LNCaP clone FGC (cell line): ENCODE data around the gene CTSC.
A peak's percentile ranks its signal among the peaks of the same experiment; 100 is the strongest.

ENCODE experiments used
- DNase-seq: peaks from one replicate; pipeline ENCODE4 v3.0.0-alpha.2; 2011; ENCODE audit warnings: low read depth
- H3K4me3 ChIP-seq: 2 replicates; pipeline ENCODE4 v1.5.1; 2011; ENCODE audit warnings: mild to moderate bottlenecking, low read depth, low read length, control low read depth
- TF ChIP-seq, protein P1 (sequence below): IDR thresholded peaks from 2 replicates; pipeline ENCODE4 v1.5.1; 2012; ENCODE audit warnings: mild to moderate bottlenecking; ENCODE audit not compliant: control insufficient read depth, insufficient read depth; ENCODE audit errors: extremely low read depth

The CTSC gene

DNA sequence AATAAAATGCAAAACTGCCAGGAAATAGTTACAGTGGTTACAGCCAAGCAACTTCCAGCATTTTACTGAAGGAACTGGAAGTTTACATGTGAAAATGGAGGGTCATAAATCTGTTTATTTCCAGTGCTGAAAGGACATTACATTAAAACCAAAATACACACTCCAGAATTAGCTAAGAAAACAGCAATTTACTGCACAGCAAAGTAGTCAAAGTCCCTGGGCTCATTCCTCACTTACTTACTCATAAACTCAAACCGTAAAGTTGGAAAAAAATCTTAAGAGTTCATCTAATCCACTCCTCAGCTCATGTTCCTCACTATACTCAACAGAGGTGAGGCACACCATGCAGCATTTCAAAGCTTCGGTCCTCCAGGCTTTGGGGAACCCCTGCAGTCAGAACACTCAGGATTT, 17.4 kb downstream of the CTSC start:
- DNase-seq: no peak
- no peak overlapping the region for H3K4me3 ChIP-seq

DNA sequence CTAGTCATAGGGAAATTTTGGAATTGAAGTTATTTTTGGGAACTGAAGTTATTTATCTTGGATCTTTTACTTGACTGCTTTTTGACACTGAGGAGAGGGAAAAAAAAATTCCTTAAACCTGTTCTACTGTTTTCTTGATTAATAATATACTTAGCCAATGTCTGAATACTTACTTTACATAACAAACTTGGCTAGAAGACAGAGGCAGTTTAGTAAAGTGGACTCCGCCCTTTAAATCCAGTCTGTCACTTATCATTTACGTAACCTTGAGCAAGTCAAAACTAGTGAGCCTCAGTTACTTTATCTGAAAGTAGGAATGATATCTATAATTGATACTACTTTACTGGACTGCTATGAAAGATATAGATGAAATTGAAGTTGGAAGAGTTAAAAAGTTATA, 19.5 kb downstream of the CTSC start:
- DNase-seq: no peak
- TF ChIP-seq, protein P1, sequence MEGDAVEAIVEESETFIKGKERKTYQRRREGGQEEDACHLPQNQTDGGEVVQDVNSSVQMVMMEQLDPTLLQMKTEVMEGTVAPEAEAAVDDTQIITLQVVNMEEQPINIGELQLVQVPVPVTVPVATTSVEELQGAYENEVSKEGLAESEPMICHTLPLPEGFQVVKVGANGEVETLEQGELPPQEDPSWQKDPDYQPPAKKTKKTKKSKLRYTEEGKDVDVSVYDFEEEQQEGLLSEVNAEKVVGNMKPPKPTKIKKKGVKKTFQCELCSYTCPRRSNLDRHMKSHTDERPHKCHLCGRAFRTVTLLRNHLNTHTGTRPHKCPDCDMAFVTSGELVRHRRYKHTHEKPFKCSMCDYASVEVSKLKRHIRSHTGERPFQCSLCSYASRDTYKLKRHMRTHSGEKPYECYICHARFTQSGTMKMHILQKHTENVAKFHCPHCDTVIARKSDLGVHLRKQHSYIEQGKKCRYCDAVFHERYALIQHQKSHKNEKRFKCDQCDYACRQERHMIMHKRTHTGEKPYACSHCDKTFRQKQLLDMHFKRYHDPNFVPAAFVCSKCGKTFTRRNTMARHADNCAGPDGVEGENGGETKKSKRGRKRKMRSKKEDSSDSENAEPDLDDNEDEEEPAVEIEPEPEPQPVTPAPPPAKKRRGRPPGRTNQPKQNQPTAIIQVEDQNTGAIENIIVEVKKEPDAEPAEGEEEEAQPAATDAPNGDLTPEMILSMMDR: no peak
- H3K4me3 ChIP-seq: no peak overlapping the region

More for the DNA sequence above, 17.4 kb downstream of the CTSC start:
- TF ChIP-seq, protein P1: no peak

DNA sequence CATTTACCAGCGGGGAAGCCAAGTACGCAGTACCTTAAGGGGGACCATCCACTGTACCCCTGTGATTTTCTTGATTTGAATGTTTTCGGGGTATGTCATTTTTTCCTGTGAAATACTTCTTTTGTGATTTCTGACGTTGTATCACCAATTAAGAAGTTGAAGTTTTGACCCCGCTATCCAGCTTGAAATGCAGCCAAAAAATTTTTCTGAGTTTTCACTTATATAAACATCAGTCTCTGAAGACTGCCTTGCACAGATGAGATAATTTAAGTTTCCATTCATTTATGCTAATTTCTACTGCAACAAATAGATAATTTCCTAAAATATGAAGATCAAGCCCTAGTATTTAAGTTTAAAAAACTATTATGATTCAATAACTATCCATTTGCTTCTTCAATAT, 20.0 kb downstream of the CTSC start:
- H3K4me3 ChIP-seq: no peak overlapping the region
- TF ChIP-seq, protein P1: no peak
- no peak for DNase-seq

DNA sequence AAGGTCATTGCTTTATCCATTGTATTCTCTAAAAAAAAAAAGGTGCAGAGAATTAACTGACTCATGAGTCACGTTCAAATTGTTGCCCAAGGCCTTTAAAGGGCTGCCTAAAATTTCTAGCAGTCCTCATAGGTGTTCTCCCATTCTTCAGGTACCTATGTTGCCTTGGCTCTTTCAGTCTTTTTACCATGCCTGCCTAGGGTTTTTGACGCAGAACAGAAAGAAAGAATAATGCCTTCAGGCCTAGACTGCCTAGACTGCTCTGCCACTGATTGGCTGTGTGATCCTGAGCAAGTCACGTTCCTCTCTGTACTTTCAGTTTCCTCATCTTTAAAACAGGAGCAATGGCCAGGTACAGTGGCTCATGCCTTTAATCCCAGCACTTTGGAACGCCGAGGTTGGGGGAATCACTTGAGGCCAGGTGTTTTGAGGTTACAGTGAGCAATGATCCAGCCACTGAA, 21.5 kb downstream of the CTSC start:
- DNase-seq: no peak
- TF ChIP-seq, protein P1: no peak
- H3K4me3 ChIP-seq: no peak overlapping the region

DNA sequence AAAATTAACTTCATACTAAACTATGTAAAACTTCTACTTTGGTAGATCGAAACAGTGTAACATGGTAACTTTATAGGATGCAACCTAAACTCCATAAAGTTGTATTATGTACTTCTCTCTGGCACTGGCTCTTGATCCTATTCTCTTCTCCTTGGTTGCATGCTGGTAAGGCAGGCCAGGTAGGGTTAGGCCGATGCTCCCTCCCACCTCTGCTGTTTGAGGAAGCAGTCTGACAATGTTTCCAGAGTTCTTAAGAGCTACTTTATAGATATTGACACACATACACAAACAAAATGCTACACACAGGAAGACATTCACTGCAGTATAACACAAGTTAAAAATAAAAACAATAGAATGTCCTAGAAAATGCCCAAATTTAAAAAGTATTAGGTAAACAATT, 22.5 kb downstream of the CTSC start:
- TF ChIP-seq, protein P1: no peak
- H3K4me3 ChIP-seq: no peak overlapping the region
- peak; percentile 14 for DNase-seq

DNA sequence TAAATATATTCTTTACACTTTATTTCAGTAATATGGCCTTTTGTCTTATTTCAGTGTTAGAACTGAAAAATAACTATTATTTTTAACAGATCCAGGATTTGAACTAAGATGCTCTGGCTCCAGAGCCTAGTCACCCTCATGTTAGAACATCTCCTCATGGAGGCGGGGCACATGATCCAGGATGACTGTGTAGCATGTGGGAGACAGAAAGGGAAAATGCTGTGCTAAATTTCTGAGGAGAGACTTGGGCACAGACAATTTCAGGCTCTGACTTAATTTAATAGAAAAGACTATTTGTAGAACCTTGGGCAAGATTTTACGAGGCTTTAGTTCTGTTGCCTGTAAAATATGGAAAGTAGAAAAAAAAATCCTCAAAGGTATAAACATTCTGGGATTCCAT, 24.1 kb downstream of the CTSC start:
- no peak overlapping the region for H3K4me3 ChIP-seq
- DNase-seq: no peak
- TF ChIP-seq, protein P1: no peak

DNA sequence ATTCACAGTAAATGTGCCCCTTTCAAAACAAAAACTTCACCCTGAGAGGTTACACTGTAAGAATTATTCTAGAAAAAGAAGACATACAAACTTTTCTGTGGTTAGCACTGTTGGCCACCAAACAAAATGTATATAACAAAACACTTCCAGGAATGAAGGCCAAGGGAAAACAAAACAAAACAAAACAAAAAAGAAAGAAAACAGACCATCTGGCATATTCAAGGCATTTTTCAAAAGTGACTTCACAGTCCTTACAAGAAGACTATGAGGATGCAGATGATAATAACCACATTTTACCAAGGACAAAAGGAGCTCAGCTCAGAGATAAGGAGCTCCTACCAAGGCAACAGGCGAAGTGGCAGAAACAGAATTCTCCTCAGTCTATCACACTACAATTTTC, 24.9 kb downstream of the CTSC start:
- H3K4me3 ChIP-seq: no peak overlapping the region
- DNase-seq: no peak
- TF ChIP-seq, protein P1: no peak
